ENCODE data around the gene MUS81. TPM values are rescaled to one million over a fixed set of nuclear protein-coding genes. Genes with fewer than 3 reads are reported as not detected.

MUS81 gene
- total RNA-seq, 1 donor from 2014 or later = 49.4 TPM

GRCh38 chr11:65861533-65862183, 1.4 kb downstream of the MUS81 start:
- TF ChIP-seq, protein P1, sequence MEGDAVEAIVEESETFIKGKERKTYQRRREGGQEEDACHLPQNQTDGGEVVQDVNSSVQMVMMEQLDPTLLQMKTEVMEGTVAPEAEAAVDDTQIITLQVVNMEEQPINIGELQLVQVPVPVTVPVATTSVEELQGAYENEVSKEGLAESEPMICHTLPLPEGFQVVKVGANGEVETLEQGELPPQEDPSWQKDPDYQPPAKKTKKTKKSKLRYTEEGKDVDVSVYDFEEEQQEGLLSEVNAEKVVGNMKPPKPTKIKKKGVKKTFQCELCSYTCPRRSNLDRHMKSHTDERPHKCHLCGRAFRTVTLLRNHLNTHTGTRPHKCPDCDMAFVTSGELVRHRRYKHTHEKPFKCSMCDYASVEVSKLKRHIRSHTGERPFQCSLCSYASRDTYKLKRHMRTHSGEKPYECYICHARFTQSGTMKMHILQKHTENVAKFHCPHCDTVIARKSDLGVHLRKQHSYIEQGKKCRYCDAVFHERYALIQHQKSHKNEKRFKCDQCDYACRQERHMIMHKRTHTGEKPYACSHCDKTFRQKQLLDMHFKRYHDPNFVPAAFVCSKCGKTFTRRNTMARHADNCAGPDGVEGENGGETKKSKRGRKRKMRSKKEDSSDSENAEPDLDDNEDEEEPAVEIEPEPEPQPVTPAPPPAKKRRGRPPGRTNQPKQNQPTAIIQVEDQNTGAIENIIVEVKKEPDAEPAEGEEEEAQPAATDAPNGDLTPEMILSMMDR (IDR thresholded peaks at IDR 0.05) = no peak
- no peaks in the 10 kb centered on the region for H3K27me3 ChIP-seq
- intact Hi-C loops (cut with DNase I) = no loop called here
- DNase-seq = no peak
- peaks cover 50% of the 10 kb centered on the region for H3K36me3 ChIP-seq
- peak overlapping the region; percentile 97 for H3K27ac ChIP-seq
- H3K4me1 ChIP-seq = peaks cover 23% of the 10 kb centered on the region
- H3K9me3 ChIP-seq = no peaks in the 10 kb centered on the region
- H3K4me3 ChIP-seq = peak overlapping the region; percentile 98
- no peak for ATAC-seq

DNA sequence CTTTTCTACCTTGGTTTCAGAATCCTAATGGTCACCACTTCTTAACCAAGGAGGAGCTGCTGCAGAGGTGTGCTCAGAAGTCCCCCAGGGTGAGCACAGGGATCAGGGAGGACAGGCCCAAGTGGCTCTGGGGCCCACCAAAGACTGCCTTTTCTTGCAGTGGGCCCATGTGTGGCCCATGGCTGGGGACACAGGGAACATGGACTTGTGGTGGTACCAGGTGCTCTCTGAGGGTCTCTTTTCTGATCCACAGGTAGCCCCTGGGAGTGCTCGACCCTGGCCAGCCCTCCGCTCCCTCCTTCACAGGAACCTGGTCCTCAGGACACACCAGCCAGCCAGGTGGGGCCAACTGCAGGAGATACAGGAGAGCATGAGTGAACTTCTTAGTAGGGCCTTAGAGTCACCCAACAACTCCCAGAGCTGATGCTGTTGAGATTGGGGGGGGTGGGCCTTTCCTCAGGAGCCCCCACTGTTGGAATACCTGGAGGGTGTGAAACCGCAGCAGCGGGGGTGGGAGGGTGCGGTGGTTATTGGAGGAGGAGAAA, 2.0 kb downstream of the MUS81 start:
- Histone ChIP-seq H3K36me3 (peaks cover 56% of the 10 kb centered on the region), H3K27me3 (no peaks in the 10 kb centered on the region), H3K27ac (no peak overlapping the region), H3K4me3 (no peak overlapping the region), H3K9me3 (no peaks in the 10 kb centered on the region), H3K4me1 (peaks cover 23% of the 10 kb centered on the region)
- TF ChIP-seq, protein P1 (IDR thresholded peaks at IDR 0.05) = no peak
- ATAC-seq = no peak
- DNase-seq = peak; percentile 63
- intact Hi-C loops (cut with DNase I) = no loop called here

DNA sequence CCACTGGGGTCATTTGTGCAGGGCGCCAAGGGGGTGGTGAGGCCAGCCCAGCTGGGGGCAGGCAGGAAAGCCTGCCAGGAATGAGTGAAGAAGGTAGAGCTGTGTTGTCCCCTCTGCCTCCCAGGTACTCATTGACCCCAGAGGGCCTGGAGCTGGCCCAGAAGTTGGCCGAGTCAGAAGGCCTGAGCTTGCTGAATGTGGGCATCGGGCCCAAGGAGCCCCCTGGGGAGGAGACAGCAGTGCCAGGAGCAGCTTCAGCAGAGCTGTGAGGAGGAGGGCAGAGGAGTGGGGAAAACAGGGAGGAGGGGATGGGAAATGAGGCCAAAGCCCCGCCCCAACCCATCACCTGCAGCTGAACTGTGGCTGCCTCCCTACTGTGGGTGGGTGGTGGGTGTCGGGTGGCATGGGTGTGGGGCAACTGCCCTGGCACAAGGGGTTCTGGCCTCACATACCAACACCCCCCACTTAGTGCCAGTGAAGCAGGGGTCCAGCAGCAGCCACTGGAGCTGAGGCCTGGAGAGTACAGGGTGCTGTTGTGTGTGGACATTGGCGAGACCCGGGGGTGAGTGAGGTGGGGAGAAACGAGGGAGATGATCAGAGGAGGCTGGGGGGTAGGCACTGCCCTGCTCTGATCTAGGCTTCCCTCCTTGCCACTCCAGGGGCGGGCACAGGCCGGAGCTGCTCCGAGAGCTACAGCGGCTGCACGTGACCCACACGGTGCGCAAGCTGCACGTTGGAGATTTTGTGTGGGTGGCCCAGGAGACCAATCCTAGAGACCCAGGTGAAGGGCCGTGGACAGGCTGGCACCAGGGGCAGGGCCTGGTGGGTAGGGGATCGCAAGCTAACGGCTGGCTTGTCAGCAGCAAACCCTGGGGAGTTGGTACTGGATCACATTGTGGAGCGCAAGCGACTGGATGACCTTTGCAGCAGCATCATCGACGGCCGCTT, 3.0 kb downstream of the MUS81 start:
- Histone ChIP-seq H3K9me3 (no peaks in the 10 kb centered on the region), H3K27me3 (no peaks in the 10 kb centered on the region), H3K4me1 (peaks cover 23% of the 10 kb centered on the region), H3K36me3 (peaks cover 65% of the 10 kb centered on the region), H3K27ac (no peak overlapping the region), H3K4me3 (no peak overlapping the region)
- ATAC-seq (no peak), DNase-seq (peak; percentile 60)
- TF ChIP-seq, protein P1 (IDR thresholded peaks at IDR 0.05) = no peak
- intact Hi-C loops (cut with DNase I) = no loop called here

GRCh38 chr11:65863889-65864705, 3.9 kb downstream of the MUS81 start:
- Histone ChIP-seq H3K27ac (no peak overlapping the region), H3K9me3 (no peaks in the 10 kb centered on the region), H3K4me3 (no peak overlapping the region), H3K4me1 (peaks cover 18% of the 10 kb centered on the region), H3K36me3 (peaks cover 65% of the 10 kb centered on the region), H3K27me3 (no peaks in the 10 kb centered on the region)
- TF ChIP-seq, protein P1 (IDR thresholded peaks at IDR 0.05) = no peak
- DNase-seq = peak; percentile 54
- no peak for ATAC-seq
- intact Hi-C loops (cut with DNase I) = no loop called here
